B cell (primary cell): ENCODE measurements around the gene CHRNA4. TPM values are rescaled to one million over a fixed set of nuclear protein-coding genes. Genes with fewer than 3 reads are reported as not detected.

ENCODE experiments used
- ATAC-seq: fragments of 200-7000 bp; cut with Tn5 transposase; one replicate; pipeline ENCODE4 v1.10.0; 2021; ENCODE audit warnings: low read depth, mild to moderate bottlenecking, moderate number of reproducible peaks, moderate library complexity
- CTCF ChIA-PET: fragments of 350-600 bp; sonication (Branson Sonifier 250); formaldehyde crosslinking; loops from one replicate; lab custom pipeline; 2021; ENCODE audit warnings: antibody characterized with exemption, inconsistent platforms; lab: Charles Lee
- POLR2A ChIA-PET: fragments of 350-600 bp; sonication (Branson Sonifier 250); formaldehyde crosslinking; loops from one replicate; lab custom pipeline; 2021; ENCODE audit warnings: antibody characterized with exemption; lab: Charles Lee
- DNase-seq: peaks from one replicate; pipeline ENCODE4 v3.0.0; 2013
- H2AFZ ChIP-seq: 2 replicates; pipeline ENCODE4 v1.6.1; 2012; ENCODE audit warnings: mild to moderate bottlenecking, low read depth, low read length; ENCODE audit not compliant: insufficient read depth, poor library complexity, severe bottlenecking
- H3K27ac ChIP-seq, 2 donors: 1 replicate in 1 of 2; 2 replicates in 1 of 2; pipeline ENCODE4 v1.5.1; 2012 to 2013; ENCODE audit warnings: low read length in 2 of 2, mild to moderate bottlenecking in 2 of 2, moderate library complexity in 1 of 2
- H3K27me3 ChIP-seq, 4 experiments: fragments of 200-600 bp in 1 of 4; sonication (generic) in 1 of 4; replicated peaks in 1 of 4; 1 replicate in 2 of 4; 2 replicates in 2 of 4; pipeline versions ENCODE4 v1.6.1 to v1.7.0; 2013 to 2016; ENCODE audit warnings: low read length in 3 of 4, mild to moderate bottlenecking in 2 of 4, mixed read lengths in 1 of 4, moderate library complexity in 1 of 4; ENCODE audit not compliant: insufficient read depth in 4 of 4, control insufficient read depth in 3 of 4; ENCODE audit errors: control extremely low read depth in 1 of 4
- H3K36me3 ChIP-seq, 2 experiments: replicated peaks in 1 of 2; 1 replicate in 1 of 2; 2 replicates in 1 of 2; pipeline versions ENCODE4 v1.6.1 to v1.7.1; 2013; ENCODE audit warnings: low read length in 1 of 2; ENCODE audit not compliant: insufficient read depth in 2 of 2, control insufficient read depth in 1 of 2; ENCODE audit errors: control extremely low read depth in 1 of 2, extremely low read depth in 1 of 2
- H3K4me1 ChIP-seq, 2 donors: fragments of 200-600 bp in 1 of 2; sonication (generic) in 1 of 2; 1 replicate in 1 of 2; 2 replicates in 1 of 2; pipeline versions ENCODE4 v1.5.1 to v1.6.1; 2013 to 2017; ENCODE audit warnings: low read length in 2 of 2; ENCODE audit not compliant: control insufficient read depth in 2 of 2, insufficient read depth in 2 of 2
- H3K4me2 ChIP-seq: replicated peaks from 2 replicates; pipeline ENCODE3; 2012; ENCODE audit warnings: mild to moderate bottlenecking, low read depth, low read length; ENCODE audit not compliant: poor library complexity, severe bottlenecking
- H3K4me3 ChIP-seq, 5 experiments: fragments of 200-600 bp in 1 of 5; sonication (generic) in 1 of 5; 1 replicate in 3 of 5; 2 replicates in 2 of 5; pipeline versions ENCODE4 v1.5.1 to v1.7.0; 2011 to 2016; ENCODE audit warnings: low read length in 4 of 5, mild to moderate bottlenecking in 4 of 5, low read depth in 2 of 5, control low read depth in 1 of 5, moderate library complexity in 1 of 5; ENCODE audit not compliant: insufficient read depth in 1 of 5; ENCODE audit errors: control extremely low read depth in 1 of 5, extremely low read depth in 1 of 5
- H3K79me2 ChIP-seq: fragments of 200-600 bp; sonication (generic); one replicate; pipeline ENCODE4 v1.6.0; 2016; ENCODE audit warnings: low read length; ENCODE audit not compliant: control insufficient read depth, insufficient read depth
- H3K9ac ChIP-seq: fragments of 200-600 bp; sonication (generic); 2 replicates; pipeline ENCODE4 v1.6.1; 2017; ENCODE audit warnings: mild to moderate bottlenecking, low read length, moderate library complexity
- H3K9me3 ChIP-seq, 3 donors: one replicate each; pipeline versions ENCODE4 v1.6.1 to v1.7.1; 2013; ENCODE audit warnings: low read length in 2 of 3; ENCODE audit not compliant: control insufficient read depth in 2 of 3, insufficient read depth in 1 of 3; ENCODE audit errors: control extremely low read depth in 1 of 3
- H4K20me1 ChIP-seq: 2 replicates; pipeline ENCODE4 v1.6.0; 2012; ENCODE audit warnings: mild to moderate bottlenecking, low read length; ENCODE audit not compliant: insufficient read depth, control insufficient read depth, poor library complexity, severe bottlenecking
- H3K27ac Mint-ChIP-seq: one replicate; pipeline ENCODE4 v1.8.0; 2021; ENCODE audit warnings: mixed read lengths
- H3K27me3 Mint-ChIP-seq: one replicate; pipeline ENCODE4 v1.8.0; 2021; ENCODE audit warnings: mixed read lengths
- H3K4me1 Mint-ChIP-seq: one replicate; pipeline ENCODE4 v1.8.0; 2021; ENCODE audit warnings: mixed read lengths
- H3K4me3 Mint-ChIP-seq: one replicate; pipeline ENCODE4 v1.8.0; 2021; ENCODE audit warnings: mixed read lengths
- H3K9me3 Mint-ChIP-seq: one replicate; pipeline ENCODE4 v1.8.0; 2022; ENCODE audit warnings: mixed read lengths; ENCODE audit not compliant: insufficient read depth
- CTCF ChIP-seq: fragments of 200-600 bp; IDR thresholded peaks from one replicate; pipeline ENCODE4 v1.8.0; 2022; ENCODE audit warnings: antibody characterized with exemption, mild to moderate bottlenecking
- EZH2 ChIP-seq: IDR thresholded peaks from 2 replicates; pipeline ENCODE4 v1.6.1; 2012; ENCODE audit warnings: borderline replicate concordance, low read depth, mild to moderate bottlenecking, moderate library complexity, low read length; ENCODE audit not compliant: insufficient read depth, poor library complexity, severe bottlenecking
- WGBS: methylation state at CpG from one replicate; pipeline ENCODE4 v1.1.5; 2013; ENCODE audit warnings: missing lambda C conversion rate; ENCODE audit not compliant: insufficient coverage; 5-methylcytosine and 5-hydroxymethylcytosine counted together
- intact Hi-C: fragments of 100-400 bp; cut with micrococcal nuclease; formaldehyde crosslinking; loops from one replicate; pipeline ENCODE4 v1.10.0; 2022
- polyA plus RNA-seq: library from polyadenylated mRNA; depleted of rRNA; stranded (reverse); fragments of >200 nt; gene quantifications from 2 replicates; pipeline ENCODE4 v1.2.3, GENCODE V29; 2012
- total RNA-seq, 2 donors: library from RNA; stranded (reverse); fragments of 120-200 nt in 1 of 2; gene quantifications; 1 replicate in 1 of 2; 2 replicates in 1 of 2; pipeline versions ENCODE4 v1.2.3 to v1.2.4, GENCODE V29; 2013 to 2022

CHRNA4 gene
- total and polyA plus RNA-seq, 2 donors (not counting 1 experiment from before 2014, with no cell fraction given): not detected

GRCh38 chr20:63363013-63363957, 2.1 kb upstream of the CHRNA4 start:
- no peak overlapping the region for H3K4me2 ChIP-seq
- 84% methylated on average over 20 of the region's 23 CpGs for WGBS
- CTCF ChIA-PET: no interaction called here

More at GRCh38 chr20:63363013-63363957, 2.1 kb upstream of the CHRNA4 start:
- intact Hi-C loops: no loop called here
- H3K27me3 Mint-ChIP-seq: peaks cover 17% of the 10 kb centered on the region
- Histone ChIP-seq H2AFZ (no peak overlapping the region), H3K4me1 (peaks cover 0 to 9% of the 10 kb centered on the region in 2 donors), H3K36me3 (no peaks in the 10 kb centered on the region), H3K9ac (no peak overlapping the region), H3K4me3 (no peak overlapping the region), H3K79me2 (no peaks in the 10 kb centered on the region), H4K20me1 (no peaks in the 10 kb centered on the region), H3K9me3 (peaks cover 0 to 19% (median 0%) of the 10 kb centered on the region in 3 donors), H3K27ac (no peak overlapping the region), H3K27me3 (peaks cover 0 to 46% (median 7%) of the 10 kb centered on the region in 4 experiments)
- DNase-seq: no peak
- no peaks in the 10 kb centered on the region for H3K9me3 Mint-ChIP-seq
- POLR2A ChIA-PET: no interaction called here
- H3K27ac Mint-ChIP-seq: no peak overlapping the region
- H3K4me1 Mint-ChIP-seq: peaks cover 4% of the 10 kb centered on the region
- no peak for TF ChIP-seq EZH2
- no peak for TF ChIP-seq CTCF
- no peak for ATAC-seq
- H3K4me3 Mint-ChIP-seq: no peak overlapping the region
